Colonic mucosa (tissue), 4 donors: Measurements from ENCODE around the gene MAP2K4. TPM values are rescaled to one million over a fixed set of nuclear protein-coding genes. Genes with fewer than 3 reads are reported as not detected.

Experiments used
- DNase-seq: peaks from one replicate; pipeline ENCODE4 v3.0.0-alpha.2; 2020
- H3K27ac ChIP-seq: fragments of 200-600 bp; one replicate; pipeline ENCODE4 v1.8.0; 2021
- H3K27me3 ChIP-seq: fragments of 200-600 bp; one replicate; pipeline ENCODE4 v1.8.0; 2021
- H3K36me3 ChIP-seq: fragments of 200-600 bp; one replicate; pipeline ENCODE4 v1.8.0; 2021
- H3K4me1 ChIP-seq: fragments of 200-600 bp; one replicate; pipeline ENCODE4 v1.8.0; 2021; ENCODE audit warnings: mild to moderate bottlenecking
- H3K4me3 ChIP-seq: fragments of 200-600 bp; one replicate; pipeline ENCODE4 v1.8.0; 2021
- H3K9ac ChIP-seq, 2 donors: one replicate each; pipeline ENCODE4 v1.7.0; 2013; ENCODE audit warnings: control low read depth in 2 of 2, low read depth in 2 of 2, low read length in 2 of 2
- H3K9me3 ChIP-seq: fragments of 200-600 bp; one replicate; pipeline ENCODE4 v1.8.0; 2021
- CTCF ChIP-seq: fragments of 200-600 bp; IDR thresholded peaks from one replicate; pipeline ENCODE4 v1.8.0; 2022; ENCODE audit warnings: antibody characterized with exemption, mild to moderate bottlenecking
- intact Hi-C: fragments of 100-400 bp; cut with DNase I; formaldehyde crosslinking; loops from one replicate; pipeline ENCODE4 v1.14.1; 2022
- total RNA-seq, 2 donors: library from RNA; stranded (reverse); fragmentation: NEBNext Ultra II Directional in 1 of 2; extraction: Animal tissue kit (Norgen Biotek cat#: 25700) in 1 of 2; gene quantifications; one replicate each; pipeline ENCODE4 v1.2.1, GENCODE V29; 2021
- donor health status: healthy.
- donor health status: DM: no; HTN: no; CAD: no.
- donor health status: DM: no; HTN: no; CAD: no.

Gene MAP2K4
- total RNA-seq, 2 donors from 2014 or later, result 25.3 to 36.0 TPM

DNA sequence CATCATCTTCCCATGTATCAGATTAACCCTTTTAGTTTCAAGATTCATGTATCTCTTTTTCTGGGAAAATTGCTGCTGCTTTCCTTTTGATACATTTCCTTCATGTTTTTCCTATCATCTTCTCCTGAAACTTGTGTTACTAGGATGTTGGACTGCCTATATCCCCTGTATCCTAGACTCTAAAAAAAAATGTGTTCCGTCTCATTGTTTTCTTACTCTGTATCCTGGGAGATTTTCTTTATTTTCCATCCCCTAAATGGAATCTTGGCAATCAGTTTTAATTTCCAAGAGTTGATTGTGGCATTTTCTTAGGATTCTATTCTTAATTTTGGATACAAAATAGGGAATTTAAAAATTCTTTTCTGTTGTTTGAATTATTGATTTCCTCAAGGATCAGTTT, 36.8 kb downstream of the MAP2K4 start:
- DNase-seq, result no peak
- Histone ChIP-seq H3K9ac (no peak overlapping the region), H3K4me3 (no peak overlapping the region), H3K9me3 (no peaks in the 10 kb centered on the region), H3K4me1 (no peaks in the 10 kb centered on the region), H3K27me3 (no peaks in the 10 kb centered on the region), H3K27ac (no peak overlapping the region), H3K36me3 (no peaks in the 10 kb centered on the region)
- intact Hi-C loops, result no loop called here
- TF ChIP-seq CTCF, result no peak

DNA sequence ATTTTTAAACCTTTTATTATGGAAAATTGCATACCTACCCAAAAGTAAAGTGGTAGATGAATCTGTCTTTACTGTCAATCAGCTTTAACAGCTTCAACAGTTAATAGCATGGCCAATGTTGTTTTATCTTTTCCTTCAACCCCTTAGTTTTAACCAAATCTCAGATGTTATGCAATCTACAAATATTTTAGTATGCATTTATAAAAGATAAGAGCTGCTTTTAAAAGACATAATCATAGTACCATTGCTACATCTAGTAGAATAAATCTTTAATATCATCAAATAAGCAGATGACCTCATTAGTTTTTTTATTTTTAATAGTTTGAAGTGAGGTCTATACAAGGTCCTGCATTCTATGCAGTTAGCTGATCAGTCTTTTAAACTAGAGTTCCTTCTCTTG, 37.9 kb downstream of the MAP2K4 start:
- H3K27me3 ChIP-seq, result no peaks in the 10 kb centered on the region
- no peak overlapping the region for H3K9ac ChIP-seq
- no peak for TF ChIP-seq CTCF
- DNase-seq, result no peak
- no peaks in the 10 kb centered on the region for H3K36me3 ChIP-seq
- intact Hi-C loops, result no loop called here
- no peak overlapping the region for H3K4me3 ChIP-seq
- no peak overlapping the region for H3K27ac ChIP-seq
- no peaks in the 10 kb centered on the region for H3K4me1 ChIP-seq
- no peaks in the 10 kb centered on the region for H3K9me3 ChIP-seq

- DNase-seq, result no peak
- H3K4me3 ChIP-seq, result no peak overlapping the region
- no peak for TF ChIP-seq CTCF
- H3K27ac ChIP-seq, result no peak overlapping the region
- no peak overlapping the region for H3K9ac ChIP-seq
- no peaks in the 10 kb centered on the region for H3K9me3 ChIP-seq
- H3K27me3 ChIP-seq, result no peaks in the 10 kb centered on the region
- intact Hi-C loops, result no loop called here
- no peaks in the 10 kb centered on the region for H3K36me3 ChIP-seq
- no peaks in the 10 kb centered on the region for H3K4me1 ChIP-seq
Observed at GRCh38 chr17:12062249-12062648, 41.6 kb downstream of the MAP2K4 start.

DNA sequence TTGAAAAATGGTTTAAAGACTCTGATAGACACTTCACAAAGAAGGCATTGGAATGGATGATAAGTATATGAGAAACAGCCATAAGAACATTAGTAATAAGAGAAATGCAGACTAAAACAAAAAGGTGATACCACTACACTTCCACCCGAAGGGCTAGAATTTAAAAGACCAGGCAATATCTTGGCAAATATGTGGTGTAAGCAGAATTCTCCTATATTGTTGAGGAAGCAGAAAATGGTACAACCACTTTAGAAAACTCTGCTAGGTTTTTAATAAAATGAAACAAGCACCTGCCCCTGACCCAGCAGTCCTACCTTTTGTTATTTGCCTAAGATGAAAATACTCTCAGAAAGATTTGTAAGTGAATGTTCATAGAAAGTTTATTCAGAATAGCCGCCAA, 43.7 kb downstream of the MAP2K4 start:
- H3K36me3 ChIP-seq, result no peaks in the 10 kb centered on the region
- H3K27ac ChIP-seq, result no peak overlapping the region
- H3K4me3 ChIP-seq, result no peak overlapping the region
- intact Hi-C loops, result no loop called here
- no peak overlapping the region for H3K9ac ChIP-seq
- TF ChIP-seq CTCF, result no peak
- H3K9me3 ChIP-seq, result no peaks in the 10 kb centered on the region
- H3K27me3 ChIP-seq, result no peaks in the 10 kb centered on the region
- no peak for DNase-seq
- no peaks in the 10 kb centered on the region for H3K4me1 ChIP-seq

DNA sequence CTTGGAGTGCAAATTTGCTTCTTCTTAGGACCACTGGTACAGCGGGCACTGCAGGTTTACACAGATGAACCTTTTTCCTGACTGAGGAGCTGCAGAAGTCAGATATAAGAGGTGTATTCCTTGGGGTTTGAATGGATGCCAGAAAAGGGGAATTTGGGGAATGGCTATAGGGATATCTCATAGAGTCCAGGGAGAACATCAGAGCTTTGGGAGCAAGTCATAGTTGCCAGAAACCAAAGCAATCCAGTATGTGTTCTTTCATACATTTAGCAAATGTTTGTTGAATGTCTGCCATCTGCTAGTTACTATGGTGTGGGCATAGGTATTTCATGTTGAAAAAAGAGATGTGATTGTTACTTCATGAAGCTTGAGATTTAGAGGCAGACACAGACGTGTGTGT, 46.8 kb downstream of the MAP2K4 start:
- no peaks in the 10 kb centered on the region for H3K36me3 ChIP-seq
- no peaks in the 10 kb centered on the region for H3K27me3 ChIP-seq
- no peak overlapping the region for H3K4me3 ChIP-seq
- H3K9me3 ChIP-seq, result no peaks in the 10 kb centered on the region
- H3K27ac ChIP-seq, result no peak overlapping the region
- no peaks in the 10 kb centered on the region for H3K4me1 ChIP-seq
- intact Hi-C loops, result no loop called here
- DNase-seq, result no peak
- no peak for TF ChIP-seq CTCF
- H3K9ac ChIP-seq, result no peak overlapping the region

DNA sequence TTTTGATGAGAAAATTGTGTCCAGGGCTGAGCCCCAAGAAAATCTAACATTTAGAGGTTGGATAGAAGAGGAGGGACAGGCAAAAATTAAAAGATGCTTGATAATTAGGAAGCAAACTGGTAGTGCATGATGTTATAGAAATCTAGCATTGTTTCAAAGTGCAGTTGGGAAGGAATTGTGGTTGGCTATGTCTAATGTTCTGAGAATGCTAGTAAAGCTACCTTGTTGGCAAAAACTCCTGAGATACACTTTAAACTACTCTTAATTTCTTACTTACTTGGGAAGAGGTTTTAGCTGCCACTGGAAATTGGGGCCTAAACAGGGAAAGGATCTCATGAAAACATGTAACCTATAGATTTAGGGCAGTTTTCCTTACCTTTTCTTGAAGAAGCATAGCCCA, 48.3 kb downstream of the MAP2K4 start:
- H3K9ac ChIP-seq, result no peak overlapping the region
- H3K27me3 ChIP-seq, result no peaks in the 10 kb centered on the region
- intact Hi-C loops, result no loop called here
- no peaks in the 10 kb centered on the region for H3K9me3 ChIP-seq
- H3K4me1 ChIP-seq, result no peaks in the 10 kb centered on the region
- no peak overlapping the region for H3K27ac ChIP-seq
- H3K4me3 ChIP-seq, result no peak overlapping the region
- H3K36me3 ChIP-seq, result no peaks in the 10 kb centered on the region
- no peak for TF ChIP-seq CTCF
- no peak for DNase-seq
